CD4-positive, alpha-beta T cell treated with Interleukin-2 at 100 ng/mL for 4 hours (primary cell): ENCODE results near the gene PLEKHM3.
"Not testable (repeated sequence)": the region's sequence is repeated elsewhere in the genome, so short reads cannot be mapped to it uniquely, and the experiment has no call there.

Source experiments
- DNase-seq: peaks from one replicate; pipeline ENCODE4 v3.0.0-alpha.2; 2020; ENCODE audit warnings: low spot score

The PLEKHM3 gene

GRCh38 chr2:208036357-208036756 lies 11.0 kb upstream of the PLEKHM3 start:
- no peak for DNase-seq

DNA sequence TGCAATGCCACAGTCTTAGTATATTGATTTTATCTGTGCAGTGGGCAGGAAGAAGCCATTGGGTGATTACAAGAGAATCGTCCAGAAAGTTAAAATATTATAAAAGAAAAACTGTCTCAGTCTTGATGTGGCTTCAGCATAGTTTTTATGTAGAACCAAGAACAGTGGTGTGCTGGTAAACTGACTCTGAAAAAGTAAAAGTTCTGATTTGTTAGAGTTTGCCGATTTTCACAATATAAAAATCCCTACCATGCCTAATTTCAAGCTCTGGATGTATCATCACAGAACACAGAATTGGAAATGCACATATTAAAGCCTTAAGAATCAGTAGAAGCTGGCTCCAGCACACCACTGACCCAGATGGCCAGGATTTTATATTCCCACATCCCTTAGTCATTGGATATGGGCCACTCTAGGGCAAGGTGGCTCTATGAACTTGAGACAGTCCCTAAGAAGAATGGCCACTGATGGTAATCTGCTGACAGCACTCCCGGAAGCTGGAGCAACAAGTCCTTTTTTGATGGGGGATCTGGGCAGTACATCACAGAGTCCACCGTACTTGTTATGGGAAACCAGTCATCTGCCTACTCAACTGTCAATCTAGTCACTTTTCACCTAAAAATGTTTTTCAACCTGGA lies 9.3 kb upstream of the PLEKHM3 start:
- no peak for DNase-seq

DNA sequence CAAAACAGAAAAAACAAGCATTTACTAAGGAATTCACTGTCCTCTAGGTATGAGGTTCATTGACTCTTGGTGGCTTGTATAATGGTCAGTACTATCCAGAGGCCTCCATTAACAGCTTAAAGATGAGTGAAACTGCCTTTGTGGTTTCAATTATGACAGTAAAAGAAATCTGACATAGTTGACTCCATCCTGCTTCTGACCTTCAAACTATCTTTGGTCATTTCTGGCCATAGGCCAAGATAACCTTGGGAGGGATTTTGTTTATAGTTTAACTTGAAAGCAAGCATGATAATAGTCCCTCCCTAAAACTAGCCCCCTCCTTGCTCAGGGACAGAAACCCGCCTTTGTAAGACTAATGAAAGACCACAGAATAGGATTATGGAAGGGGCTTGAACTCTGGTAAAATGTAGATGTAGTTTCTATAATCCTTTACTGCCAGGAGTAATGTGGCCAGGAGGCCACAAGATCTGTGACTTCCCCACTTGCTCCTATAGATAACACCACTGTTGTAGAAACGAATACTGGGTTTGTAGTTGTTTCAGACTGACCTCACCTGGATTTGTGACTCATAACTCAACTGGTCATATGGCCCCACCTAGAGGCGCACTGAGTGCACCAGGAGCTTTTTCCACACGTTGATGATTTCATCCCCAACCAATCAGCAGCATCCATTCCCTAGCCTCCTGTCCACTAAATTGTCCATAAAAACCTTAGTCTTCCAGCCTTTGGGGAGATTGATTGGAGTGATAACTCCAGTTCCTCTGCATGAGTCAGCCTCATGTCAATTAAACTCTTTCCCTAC lies 8.6 kb upstream of the PLEKHM3 start:
- peak; percentile 33 for DNase-seq

DNA sequence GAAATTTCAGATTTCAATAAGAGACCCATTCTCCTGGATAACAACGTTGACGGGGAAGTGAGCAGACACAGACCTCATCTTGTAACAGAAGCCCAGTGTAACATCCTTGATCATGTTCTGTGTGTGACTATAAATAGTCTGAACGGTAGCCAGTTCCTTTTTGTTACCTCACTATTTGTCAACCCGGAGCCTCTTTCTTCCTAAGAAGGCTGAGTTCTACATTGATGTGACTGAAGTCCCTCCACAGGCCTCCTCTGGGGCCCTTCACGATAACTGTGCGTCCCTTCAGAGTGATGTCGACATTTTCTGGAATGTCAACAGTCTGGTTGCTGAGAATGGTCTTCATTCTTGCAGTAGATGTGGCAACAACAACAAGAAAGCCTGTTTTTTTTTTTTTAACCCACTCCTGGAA lies 6.3 kb upstream of the PLEKHM3 start:
- no peak for DNase-seq

GRCh38 chr2:208025814-208026184 lies 472 bp upstream of the PLEKHM3 start:
- peak; percentile 19 for DNase-seq

- no peak for DNase-seq
Observed at GRCh38 chr2:208024091-208024490, 1.2 kb downstream of the PLEKHM3 start.

DNA sequence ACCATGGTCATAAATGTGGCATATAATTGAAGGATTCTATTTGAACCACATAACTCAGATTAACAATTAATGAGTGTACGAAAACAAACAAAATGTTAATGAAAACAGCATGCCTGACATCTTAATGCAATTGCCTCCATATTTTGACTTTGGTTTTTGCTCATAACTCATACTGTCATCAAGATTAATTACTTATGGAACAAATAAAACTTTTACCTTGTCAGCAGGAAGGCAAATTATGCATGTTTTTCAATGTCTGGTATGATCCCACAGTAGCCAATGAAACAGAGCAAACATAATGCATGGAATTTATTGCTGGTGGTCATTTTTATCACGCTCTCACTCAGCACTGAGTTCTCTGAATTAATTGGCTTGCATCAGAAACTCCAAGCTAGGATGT lies 5.1 kb downstream of the PLEKHM3 start:
- no peak for DNase-seq

- DNase-seq, result not testable (repeated sequence)
Observed at GRCh38 chr2:208018124-208018712, 7.1 kb downstream of the PLEKHM3 start.

GRCh38 chr2:208017721-208018120 lies 7.6 kb downstream of the PLEKHM3 start:
- no peak for DNase-seq

DNA sequence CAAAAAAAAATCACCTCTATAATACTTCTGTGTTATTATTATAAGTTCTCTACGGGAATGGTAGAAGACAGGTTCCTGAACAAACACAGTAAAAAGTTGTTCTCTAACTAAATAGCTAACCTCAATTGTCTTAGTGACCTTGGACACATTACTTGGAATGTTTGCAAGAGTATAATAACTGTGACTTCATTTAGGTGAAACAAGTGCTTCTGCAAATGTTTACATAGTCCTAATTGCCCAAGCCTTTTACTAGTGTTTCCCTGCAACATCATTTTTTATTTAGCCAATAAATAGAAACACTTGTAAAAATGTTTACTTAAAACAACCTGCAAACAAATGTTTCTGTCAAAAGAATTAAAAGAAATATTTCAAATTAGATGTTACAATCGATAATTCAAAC lies 9.9 kb downstream of the PLEKHM3 start:
- DNase-seq, result no peak

GRCh38 chr2:208013285-208014178 lies 11.8 kb downstream of the PLEKHM3 start:
- peak; percentile 13 for DNase-seq

GRCh38 chr2:208012449-208012848 lies 12.9 kb downstream of the PLEKHM3 start:
- no peak for DNase-seq

DNA sequence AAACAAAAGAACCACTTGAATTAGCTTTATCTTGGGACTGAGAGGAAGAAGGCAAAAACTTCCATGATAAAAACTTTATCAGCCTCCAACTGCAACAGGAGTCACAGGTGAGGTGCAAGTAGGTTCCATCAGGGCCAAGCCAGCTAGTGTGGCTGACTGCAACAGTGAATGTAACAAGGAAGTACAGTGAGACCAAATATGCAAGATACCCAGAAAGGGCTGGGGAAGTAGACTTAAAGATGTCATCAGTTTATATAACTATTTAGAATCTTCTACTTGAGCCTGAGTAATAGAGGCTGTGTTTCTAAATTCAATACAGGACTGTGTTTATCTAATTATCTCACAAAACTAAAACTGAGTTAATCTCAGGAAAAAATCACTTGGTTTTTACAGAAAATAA lies 14.8 kb downstream of the PLEKHM3 start:
- no peak for DNase-seq

GRCh38 chr2:208006833-208007232 lies 18.5 kb downstream of the PLEKHM3 start:
- DNase-seq, result no peak

DNA sequence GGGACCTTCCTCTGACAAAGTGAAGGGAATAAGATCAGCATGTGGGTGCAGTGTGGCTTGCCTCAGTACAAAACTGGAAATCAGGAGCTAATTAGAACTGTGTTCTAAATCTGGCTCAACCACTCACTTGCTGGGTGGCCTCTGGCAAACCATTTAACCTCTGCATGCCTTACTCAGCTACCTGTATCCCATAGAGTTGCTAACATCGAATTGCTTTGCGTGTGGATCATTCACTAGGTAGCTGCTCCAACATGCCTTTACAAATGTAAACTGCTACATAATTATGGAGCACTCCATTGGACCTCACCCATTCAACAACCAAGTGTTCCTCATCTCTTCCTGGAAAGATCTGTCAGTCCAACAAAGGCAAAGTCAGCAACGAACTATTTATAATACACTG lies 19.0 kb downstream of the PLEKHM3 start:
- DNase-seq, result no peak

DNA sequence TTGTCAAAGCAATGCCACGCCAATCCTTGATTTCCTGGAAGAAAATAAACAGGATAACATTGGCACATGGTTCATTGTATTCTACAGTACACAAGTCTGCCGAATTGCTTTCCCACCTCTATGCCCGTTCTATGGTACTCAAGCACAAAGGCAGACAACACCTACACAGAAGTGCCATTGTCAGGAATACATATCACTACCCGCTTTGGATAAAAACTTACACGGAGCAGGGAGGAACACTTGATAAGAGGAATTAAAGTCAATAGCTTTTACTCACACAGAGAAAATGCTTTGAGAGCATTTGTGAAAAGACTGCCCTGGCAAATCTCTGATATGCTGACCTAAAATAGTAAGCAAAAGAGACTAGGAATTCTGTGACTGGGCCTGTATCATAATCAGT lies 23.4 kb downstream of the PLEKHM3 start:
- no peak for DNase-seq

DNA sequence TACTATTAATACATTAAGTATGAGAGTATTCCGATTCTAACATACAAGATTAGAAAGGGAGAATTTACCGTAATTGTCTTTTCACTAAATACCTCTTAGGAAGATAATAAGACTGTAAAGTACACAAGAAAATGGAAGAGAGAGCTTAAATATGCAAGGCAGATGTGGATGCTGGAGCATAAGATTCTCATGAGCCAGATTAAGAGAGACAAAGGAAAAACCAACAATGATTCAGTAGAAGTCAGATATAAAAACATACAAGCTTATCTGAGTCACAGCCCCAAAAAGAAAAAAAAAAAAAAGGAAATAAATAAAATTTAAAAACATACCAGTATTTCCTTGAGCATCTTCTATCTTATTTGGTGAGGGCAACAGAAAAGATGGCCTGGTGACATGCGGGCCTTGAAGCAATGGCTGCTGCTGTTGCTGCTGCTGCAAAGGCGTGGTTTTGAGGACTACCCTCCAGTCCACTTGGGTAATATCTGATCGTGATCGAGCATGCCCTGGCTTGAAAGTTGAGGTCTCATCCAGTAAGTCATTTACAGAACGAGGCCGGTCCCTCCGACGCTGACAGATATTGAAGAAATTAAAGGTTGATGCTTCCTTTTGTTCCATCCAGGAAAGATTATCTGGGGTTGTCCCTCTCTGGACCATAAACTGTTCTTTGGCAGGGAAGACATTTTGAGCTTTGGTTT lies 24.5 kb downstream of the PLEKHM3 start:
- DNase-seq, result no peak

GRCh38 chr2:207996848-207997247 lies 28.5 kb downstream of the PLEKHM3 start:
- DNase-seq, result no peak

GRCh38 chr2:207995887-207996286 lies 29.4 kb downstream of the PLEKHM3 start:
- no peak for DNase-seq

DNA sequence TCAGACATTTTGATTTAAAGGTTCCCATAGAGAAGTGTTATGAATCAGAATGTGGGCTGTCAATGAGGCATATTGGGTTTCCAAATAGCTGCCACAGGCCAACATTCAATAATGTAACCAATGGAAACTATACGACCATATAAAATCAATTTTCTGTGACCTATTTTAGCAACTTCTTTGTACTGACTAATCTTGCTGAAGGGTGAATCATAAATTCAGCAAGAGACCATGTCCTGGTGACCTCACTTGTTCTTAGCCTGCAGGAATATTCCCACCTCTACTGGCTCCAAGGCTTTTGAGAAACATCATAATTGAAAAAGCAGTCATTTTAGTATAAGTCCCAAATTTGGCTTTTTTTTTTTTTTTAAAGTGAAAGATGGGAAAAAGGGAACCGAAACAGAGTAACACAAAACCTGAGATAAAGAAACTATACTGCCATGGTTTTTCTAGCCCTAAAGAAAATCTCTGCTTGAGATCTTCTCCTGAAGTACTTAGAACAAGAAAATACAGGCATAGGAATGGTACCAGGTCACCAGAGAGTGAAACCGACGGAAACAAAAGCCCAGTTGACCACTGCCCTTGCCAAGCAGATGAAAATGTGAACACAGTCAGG lies 32.1 kb downstream of the PLEKHM3 start:
- no peak for DNase-seq

DNA sequence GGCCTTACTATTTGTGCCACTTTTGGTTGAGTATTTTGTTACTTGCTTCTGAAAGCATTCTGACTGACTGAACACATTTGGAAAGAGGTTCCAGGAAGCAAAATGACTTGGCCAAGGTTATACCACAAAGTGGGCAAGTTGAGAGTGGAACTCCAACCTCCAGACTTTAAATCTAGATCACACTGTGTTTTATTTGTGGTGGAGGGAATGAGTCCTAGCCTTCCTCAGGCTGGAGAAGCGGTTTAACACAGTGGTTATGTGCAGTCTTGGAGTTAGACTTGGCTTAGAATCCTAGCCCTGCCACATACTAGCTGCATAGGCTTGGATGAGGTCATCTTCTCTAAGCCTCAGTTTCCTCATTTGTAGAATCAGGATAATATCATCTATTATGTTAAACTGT lies 33.4 kb downstream of the PLEKHM3 start:
- no peak for DNase-seq
